GM23338 (cell line): ENCODE data around the gene OPRL1. TPM values are rescaled to one million over a fixed set of nuclear protein-coding genes. Genes with fewer than 3 reads are reported as not detected.

Experiments
- ATAC-seq: fragments of 200-7000 bp; cut with Tn5 transposase; 3 replicates; pipeline ENCODE4 v1.9.1; 2020
- DNase-seq: peaks from one replicate; pipeline ENCODE4 v3.0.0-alpha.2; 2015; ENCODE audit warnings: low spot score
- H2AFZ ChIP-seq: fragments of 200-600 bp; sonication (generic); 2 replicates; pipeline ENCODE4 v1.8.0; 2016; ENCODE audit warnings: antibody characterized with exemption, mild to moderate bottlenecking, moderate library complexity
- H3F3A ChIP-seq: fragments of 200-600 bp; sonication (generic); replicated peaks from 2 replicates; pipeline ENCODE4 v1.8.0; 2017; ENCODE audit warnings: antibody characterized with exemption, mixed run types, low read depth
- H3K27ac ChIP-seq: fragments of 200-600 bp; sonication (generic); 2 replicates; pipeline ENCODE4 v1.6.1; 2016; ENCODE audit warnings: low read depth
- H3K27me3 ChIP-seq: fragments of 200-600 bp; sonication (generic); 2 replicates; pipeline ENCODE4 v1.8.0; 2016; ENCODE audit warnings: mild to moderate bottlenecking, mixed run types, moderate library complexity; ENCODE audit not compliant: insufficient read depth
- H3K36me3 ChIP-seq: fragments of 200-600 bp; sonication (generic); 2 replicates; pipeline ENCODE4 v1.8.0; 2016; ENCODE audit warnings: mild to moderate bottlenecking; ENCODE audit not compliant: insufficient read depth
- H3K4me1 ChIP-seq: fragments of 200-600 bp; sonication (generic); 2 replicates; pipeline ENCODE4 v1.8.0; 2016; ENCODE audit warnings: mild to moderate bottlenecking, moderate library complexity; ENCODE audit not compliant: insufficient read depth
- H3K4me2 ChIP-seq: fragments of 200-600 bp; sonication (generic); 2 replicates; pipeline ENCODE4 v1.7.1; 2017; ENCODE audit warnings: mixed run types
- H3K4me3 ChIP-seq: fragments of 200-600 bp; sonication (generic); 2 replicates; pipeline ENCODE4 v1.6.1; 2016; ENCODE audit warnings: mixed run types
- H3K79me2 ChIP-seq: fragments of 200-600 bp; sonication (generic); replicated peaks from 2 replicates; pipeline ENCODE4 v1.8.0; 2017; ENCODE audit warnings: mild to moderate bottlenecking; ENCODE audit not compliant: insufficient read depth
- H3K9me2 ChIP-seq: fragments of 200-600 bp; sonication (generic); 2 replicates; pipeline ENCODE4 v1.8.0; 2017; ENCODE audit not compliant: insufficient read depth
- H4K20me1 ChIP-seq: fragments of 200-600 bp; sonication (generic); replicated peaks from 2 replicates; pipeline ENCODE4 v1.8.0; 2017; ENCODE audit warnings: mild to moderate bottlenecking; ENCODE audit not compliant: insufficient read depth
- H3K27ac Mint-ChIP-seq: 2 replicates; pipeline ENCODE4 v1.8.0; 2020; ENCODE audit warnings: inconsistent platforms, mild to moderate bottlenecking, moderate library complexity, mixed read lengths
- H3K27me3 Mint-ChIP-seq: 3 replicates; pipeline ENCODE4 v1.8.0; 2022; ENCODE audit warnings: low read depth, mild to moderate bottlenecking, moderate library complexity, mixed read lengths, inconsistent platforms; ENCODE audit not compliant: insufficient read depth, poor library complexity
- H3K36me3 Mint-ChIP-seq: 3 replicates; pipeline ENCODE4 v1.8.0; 2021; ENCODE audit warnings: low read depth, mild to moderate bottlenecking, inconsistent platforms, moderate library complexity, mixed read lengths
- H3K4me1 Mint-ChIP-seq: 3 replicates; pipeline ENCODE4 v1.8.0; 2020; ENCODE audit warnings: mild to moderate bottlenecking, inconsistent platforms, mixed read lengths
- H3K4me3 Mint-ChIP-seq: 3 replicates; pipeline ENCODE4 v1.8.0; 2021; ENCODE audit warnings: moderate library complexity, mild to moderate bottlenecking, inconsistent platforms, mixed read lengths
- H3K9me3 Mint-ChIP-seq: 3 replicates; pipeline ENCODE4 v1.8.0; 2020; ENCODE audit warnings: moderate library complexity, mild to moderate bottlenecking, inconsistent platforms, mixed read lengths
- CREB1 ChIP-seq: fragments of 250-450 bp; sonication (Bioruptor Pico); IDR thresholded peaks from 2 replicates; pipeline ENCODE4 v1.5.0; 2020; ENCODE audit warnings: low read depth, mild to moderate bottlenecking, moderate library complexity
- CTCF ChIP-seq, 2 experiments: fragments of 200-600 bp in 1 of 2; sonication (generic) in 1 of 2; conservative IDR thresholded peaks; 2 replicates each; pipeline versions ENCODE4 v1.5.1 to v1.6.1; 2016 to 2017; ENCODE audit warnings: antibody characterized with exemption in 2 of 2, low read depth in 2 of 2, mild to moderate bottlenecking in 2 of 2, moderate library complexity in 1 of 2
- EZH2 ChIP-seq: fragments of 200-600 bp; sonication (generic); IDR thresholded peaks from one replicate; pipeline ENCODE4 v1.8.0; 2017; ENCODE audit warnings: antibody characterized with exemption, mild to moderate bottlenecking, low read depth; ENCODE audit not compliant: unreplicated experiment
- NANOG ChIP-seq: IDR thresholded peaks from 2 replicates; pipeline ENCODE4 v1.6.1; 2016; ENCODE audit warnings: antibody characterized with exemption, borderline replicate concordance
- STAT1 ChIP-seq: IDR thresholded peaks from one replicate; pipeline ENCODE4 v1.6.1; 2016; ENCODE audit warnings: antibody characterized with exemption; ENCODE audit not compliant: unreplicated experiment
- ZNF331 ChIP-seq: fragments of 250-450 bp; sonication (Bioruptor Pico); IDR thresholded peaks from 2 replicates; pipeline ENCODE4 v1.5.0; 2020; ENCODE audit warnings: low read depth, mild to moderate bottlenecking, moderate library complexity
- ZNF462 ChIP-seq: fragments of 250-450 bp; sonication (Bioruptor Pico); IDR thresholded peaks from 2 replicates; pipeline ENCODE4 v1.5.0; 2020; ENCODE audit warnings: mild to moderate bottlenecking, moderate library complexity
- polyA plus RNA-seq: library from polyadenylated mRNA; unstranded; fragments of >200 nt; fragmentation: Nextera tagmentation; extraction: Ambion mirVana; gene quantifications from 2 replicates; pipeline ENCODE4 v1.2.1, GENCODE V29; 2016
- total RNA-seq: library from RNA; depleted of rRNA; stranded (reverse); fragments of >200 nt; shearing (Covaris generic); gene quantifications from 2 replicates; pipeline ENCODE4 v1.2.3, GENCODE V29; 2014

The OPRL1 gene
- total and polyA plus RNA-seq, 2 experiments from 2014 or later = 0.27 to 1.1 TPM

GRCh38 chr20:64129146-64129782 is 49.4 kb downstream of the OPRL1 start (continued):
- no peak for TF ChIP-seq ZNF462 (CRISPR knock-in tag)

GRCh38 chr20:64130271-64130670 is 50.4 kb downstream of the OPRL1 start:
- H3K79me2 ChIP-seq = no peaks in the 10 kb centered on the region
- no peaks in the 10 kb centered on the region for H3K36me3 ChIP-seq
- no peaks in the 10 kb centered on the region for H3K27me3 ChIP-seq
- H3K4me3 Mint-ChIP-seq = no peak overlapping the region
- no peak for DNase-seq
- no peak overlapping the region for H3K27ac Mint-ChIP-seq
- no peak overlapping the region for H3K27ac ChIP-seq
- peaks cover 2% of the 10 kb centered on the region for H3K27me3 Mint-ChIP-seq
- H4K20me1 ChIP-seq = no peaks in the 10 kb centered on the region
- no peak for ATAC-seq
- no peaks in the 10 kb centered on the region; the same call in 1 of the 2 replicates for H3K4me1 ChIP-seq
- H3K36me3 Mint-ChIP-seq = no peaks in the 10 kb centered on the region
- H3K4me3 ChIP-seq = no peak overlapping the region
- H3K4me1 Mint-ChIP-seq = 0 out of 3 replicates have a peak, but pooled peaks cover 2% of the 10 kb centered on the region
- no peaks in the 10 kb centered on the region for H3K9me2 ChIP-seq
- H3F3A ChIP-seq = no peaks in the 10 kb centered on the region
- no peak overlapping the region for H3K4me2 ChIP-seq
- peaks cover 6% of the 10 kb centered on the region for H3K9me3 Mint-ChIP-seq
- no peak overlapping the region for H2AFZ ChIP-seq
- TF ChIP-seq ZNF462 (CRISPR knock-in tag) (no peak), CREB1 (CRISPR knock-in tag) (no peak), ZNF331 (CRISPR knock-in tag) (no peak), STAT1 (no peak), NANOG (no peak), EZH2 (no peak), CTCF (conservative IDR thresholded peaks at IDR 0.05; ENCODE audit: low read depth in 2 of 2) (no peak)
